Measurements from ENCODE around the gene CIPC. TPM values are rescaled to one million over a fixed set of nuclear protein-coding genes. Genes with fewer than 3 reads are reported as not detected.

CIPC gene
- total and polyA plus RNA-seq, 9 of the 15 experiments (the other 6 are each of a cell fraction or from before 2014, with no cell fraction given): 5.0 to 16.9 (median 10.7) TPM

DNA sequence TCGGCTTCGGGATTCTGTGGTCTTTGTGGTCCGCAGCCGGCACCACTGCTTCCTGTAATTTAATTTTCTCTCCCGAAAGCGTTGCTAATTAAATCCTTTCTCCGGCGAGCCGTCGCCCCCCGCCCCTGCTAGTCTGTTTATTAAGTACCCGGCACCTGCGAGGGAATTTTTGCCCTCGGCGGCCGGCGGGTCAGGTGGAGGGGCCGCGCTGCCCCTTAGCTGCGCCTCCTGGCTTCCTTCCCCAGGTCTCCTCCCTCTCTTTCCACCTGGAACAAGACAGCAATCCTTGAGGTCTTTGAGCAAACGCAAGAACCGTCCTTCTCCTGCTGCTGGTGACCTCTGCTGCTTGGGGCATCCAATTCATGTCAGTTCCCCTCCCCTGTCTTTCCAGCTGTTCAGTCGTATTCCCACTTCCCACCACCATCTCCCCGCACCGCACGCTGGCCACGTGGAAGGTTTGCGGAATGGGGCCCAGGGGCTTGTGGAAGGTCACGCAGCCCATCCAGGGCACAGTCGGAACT, 27.3 kb downstream of the CIPC start:
- Histone ChIP-seq H3K9me1 (ENCODE audit: control insufficient read depth, insufficient read depth, low read length) (no peaks in the 10 kb centered on the region), H2AFZ (ENCODE audit: low read depth, low read length) (no peak overlapping the region), H3K27me3 (ENCODE audit: control insufficient read depth in 2 of 2, insufficient read depth in 2 of 2, low read length in 2 of 2) (peaks cover 0 to 26% of the 10 kb centered on the region in 2 experiments; a peak in 2 of 5 replicates), H3K27ac (ENCODE audit: extremely low read depth, low read depth, low read length) (no peak overlapping the region), H3K79me2 (ENCODE audit: control insufficient read depth, insufficient read depth, low read length) (no peaks in the 10 kb centered on the region), H3K4me2 (ENCODE audit: insufficient read depth, low read length) (peak overlapping the region; percentile 71; the same call in 1 of the 2 replicates), H3K9ac (ENCODE audit: insufficient read depth in 1 of 2, low read depth in 2 of 2, low read length in 2 of 2) (peak overlapping the region in 1 of 2 experiments; percentile 86; a peak in 1 of 4 replicates), H3K4me1 (replicated peaks in 1 of 2; ENCODE audit: control insufficient read depth in 2 of 2, insufficient read depth in 2 of 2, low read length in 2 of 2) (peaks cover 0 to 22% of the 10 kb centered on the region in 2 experiments; a peak in 4 of 5 replicates), H4K20me1 (replicated peaks; ENCODE audit: control insufficient read depth, insufficient read depth, low read length) (no peaks in the 10 kb centered on the region; the same call in 1 of the 2 replicates), H3K9me3 (replicated peaks; ENCODE audit: control insufficient read depth, insufficient read depth, low read depth, low read length) (no peaks in the 10 kb centered on the region), H3K4me3 (no peak overlapping the region), H3K36me3 (ENCODE audit: control insufficient read depth, insufficient read depth, low read length) (no peaks in the 10 kb centered on the region)
- ATAC-seq: no peak
- CTCF ChIA-PET (ENCODE audit: low intra/inter-chr PET ratio): interaction anchor here (1.1 to 1.2 kb wide), 2 partner anchors 57 to 253 kb away, joined by 3 read pairs; no protein-coding TSS in a partner anchor
- DNase-seq (ENCODE audit: extremely low read depth in 1 of 4, low spot score in 3 of 4): no peak
- no peak for FAIRE-seq
- intact Hi-C loops (cut with micrococcal nuclease): no loop called here
- in situ Hi-C loops (cut with MboI): no loop called here
- POLR2A ChIA-PET: no interaction called here
- BruUV-seq (replicated peaks): no TSS peak
- TF ChIP-seq, protein P1, sequence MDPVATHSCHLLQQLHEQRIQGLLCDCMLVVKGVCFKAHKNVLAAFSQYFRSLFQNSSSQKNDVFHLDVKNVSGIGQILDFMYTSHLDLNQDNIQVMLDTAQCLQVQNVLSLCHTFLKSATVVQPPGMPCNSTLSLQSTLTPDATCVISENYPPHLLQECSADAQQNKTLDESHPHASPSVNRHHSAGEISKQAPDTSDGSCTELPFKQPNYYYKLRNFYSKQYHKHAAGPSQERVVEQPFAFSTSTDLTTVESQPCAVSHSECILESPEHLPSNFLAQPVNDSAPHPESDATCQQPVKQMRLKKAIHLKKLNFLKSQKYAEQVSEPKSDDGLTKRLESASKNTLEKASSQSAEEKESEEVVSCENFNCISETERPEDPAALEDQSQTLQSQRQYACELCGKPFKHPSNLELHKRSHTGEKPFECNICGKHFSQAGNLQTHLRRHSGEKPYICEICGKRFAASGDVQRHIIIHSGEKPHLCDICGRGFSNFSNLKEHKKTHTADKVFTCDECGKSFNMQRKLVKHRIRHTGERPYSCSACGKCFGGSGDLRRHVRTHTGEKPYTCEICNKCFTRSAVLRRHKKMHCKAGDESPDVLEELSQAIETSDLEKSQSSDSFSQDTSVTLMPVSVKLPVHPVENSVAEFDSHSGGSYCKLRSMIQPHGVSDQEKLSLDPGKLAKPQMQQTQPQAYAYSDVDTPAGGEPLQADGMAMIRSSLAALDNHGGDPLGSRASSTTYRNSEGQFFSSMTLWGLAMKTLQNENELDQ (CRISPR knock-in tag; IDR thresholded peaks at IDR 0.05; ENCODE audit: borderline replicate concordance): no peak
- TF ChIP-seq TRIM24 (IDR thresholded peaks at IDR 0.05) (no peak), FOXJ2 (tag; IDR thresholded peaks at IDR 0.05) (no peak), HDAC8 (tag; IDR thresholded peaks at IDR 0.05) (no peak), ELF1 (tag; IDR thresholded peaks at IDR 0.05) (no peak)
- TF ChIP-seq, protein P2, sequence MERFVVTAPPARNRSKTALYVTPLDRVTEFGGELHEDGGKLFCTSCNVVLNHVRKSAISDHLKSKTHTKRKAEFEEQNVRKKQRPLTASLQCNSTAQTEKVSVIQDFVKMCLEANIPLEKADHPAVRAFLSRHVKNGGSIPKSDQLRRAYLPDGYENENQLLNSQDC (CRISPR knock-in tag; IDR thresholded peaks at IDR 0.05): no peak
- TF ChIP-seq, protein P3, sequence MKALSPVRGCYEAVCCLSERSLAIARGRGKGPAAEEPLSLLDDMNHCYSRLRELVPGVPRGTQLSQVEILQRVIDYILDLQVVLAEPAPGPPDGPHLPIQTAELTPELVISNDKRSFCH (CRISPR knock-in tag; IDR thresholded peaks at IDR 0.05): no peak
- TF ChIP-seq, protein P3 (tag; IDR thresholded peaks at IDR 0.05): no peak
- WGBS (ENCODE audit: insufficient coverage, low coverage, missing lambda C conversion rate): 46% methylated on average over 19 of the region's 30 CpGs
